ENCODE data around the gene MCIDAS.
A peak's percentile ranks its signal among the peaks of the same experiment; 100 is the strongest.

The MCIDAS gene

GRCh38 chr5:55222092-55222984 lies 4.8 kb downstream of the MCIDAS start:
- no peak for DNase-seq (ENCODE audit: low spot score)

GRCh38 chr5:55220433-55221185 lies 6.5 kb downstream of the MCIDAS start:
- no peak for DNase-seq (ENCODE audit: low spot score)

GRCh38 chr5:55219770-55220169 lies 7.3 kb downstream of the MCIDAS start:
- DNase-seq (ENCODE audit: low spot score): no peak

GRCh38 chr5:55218967-55219366 lies 8.1 kb downstream of the MCIDAS start:
- DNase-seq (ENCODE audit: low spot score): no peak

- no peak for DNase-seq (ENCODE audit: low spot score)
Measured at GRCh38 chr5:55211184-55211874, 15.8 kb downstream of the MCIDAS start.

- no peak for DNase-seq (ENCODE audit: low spot score)
Measured at GRCh38 chr5:55205001-55205400, 22.1 kb downstream of the MCIDAS start.

GRCh38 chr5:55191165-55191564 lies 36.0 kb downstream of the MCIDAS start:
- no peak for DNase-seq (ENCODE audit: low spot score)

GRCh38 chr5:55188656-55189540 lies 38.2 kb downstream of the MCIDAS start:
- DNase-seq (ENCODE audit: low spot score): no peak

- peak; percentile 65 for DNase-seq (ENCODE audit: low spot score)
Measured at GRCh38 chr5:55187370-55187769, 39.7 kb downstream of the MCIDAS start.

GRCh38 chr5:55180016-55180415 lies 47.1 kb downstream of the MCIDAS start:
- no peak for DNase-seq (ENCODE audit: low spot score)

GRCh38 chr5:55177078-55177477 lies 50.0 kb downstream of the MCIDAS start:
- no peak for DNase-seq (ENCODE audit: low spot score)

- DNase-seq (ENCODE audit: low spot score): peak; percentile 86
Measured at GRCh38 chr5:55176176-55176818, 50.8 kb downstream of the MCIDAS start.

GRCh38 chr5:55175781-55176175 lies 51.3 kb downstream of the MCIDAS start:
- DNase-seq (ENCODE audit: low spot score): peak; percentile 22

GRCh38 chr5:55173687-55174230 lies 53.4 kb downstream of the MCIDAS start:
- DNase-seq (ENCODE audit: low spot score): peak; percentile 30

- DNase-seq (ENCODE audit: low spot score): peak; percentile 85
Measured at GRCh38 chr5:55172937-55173686, 54.0 kb downstream of the MCIDAS start, which contains the start of gene CDC20B. TSS of gene CDC20B (minus strand) at chr5:55173177. CDS start at chr5:55173000, 177 bp downstream.

- DNase-seq (ENCODE audit: low spot score): peak; percentile 90
Measured at GRCh38 chr5:55172051-55172899, 54.8 kb downstream of the MCIDAS start.

- no peak for DNase-seq (ENCODE audit: low spot score)
Measured at GRCh38 chr5:55171471-55171870, 55.6 kb downstream of the MCIDAS start.
